GM23248 (cell line): ENCODE results near the gene PCED1A.

ENCODE experiments used
- EZH2 ChIP-seq: fragments of 200-600 bp; sonication (generic); IDR thresholded peaks from 2 replicates; pipeline ENCODE4 v1.6.1; 2018; ENCODE audit warnings: antibody characterized with exemption, mild to moderate bottlenecking; ENCODE audit not compliant: insufficient read depth, poor library complexity, severe bottlenecking
- EZH2phosphoT487 ChIP-seq: fragments of 200-600 bp; sonication (generic); IDR thresholded peaks from 2 replicates; pipeline ENCODE4 v1.6.1; 2018; ENCODE audit warnings: antibody characterized with exemption, moderate library complexity, mild to moderate bottlenecking, low read depth; ENCODE audit not compliant: insufficient read depth

- TF ChIP-seq EZH2phosphoT487 (no peak), EZH2 (peak; percentile 77)
Observed at GRCh38 chr20:2801286-2801728, 39.1 kb downstream of the PCED1A start.
